Measurements from ENCODE around the gene HOXC6.

DNA sequence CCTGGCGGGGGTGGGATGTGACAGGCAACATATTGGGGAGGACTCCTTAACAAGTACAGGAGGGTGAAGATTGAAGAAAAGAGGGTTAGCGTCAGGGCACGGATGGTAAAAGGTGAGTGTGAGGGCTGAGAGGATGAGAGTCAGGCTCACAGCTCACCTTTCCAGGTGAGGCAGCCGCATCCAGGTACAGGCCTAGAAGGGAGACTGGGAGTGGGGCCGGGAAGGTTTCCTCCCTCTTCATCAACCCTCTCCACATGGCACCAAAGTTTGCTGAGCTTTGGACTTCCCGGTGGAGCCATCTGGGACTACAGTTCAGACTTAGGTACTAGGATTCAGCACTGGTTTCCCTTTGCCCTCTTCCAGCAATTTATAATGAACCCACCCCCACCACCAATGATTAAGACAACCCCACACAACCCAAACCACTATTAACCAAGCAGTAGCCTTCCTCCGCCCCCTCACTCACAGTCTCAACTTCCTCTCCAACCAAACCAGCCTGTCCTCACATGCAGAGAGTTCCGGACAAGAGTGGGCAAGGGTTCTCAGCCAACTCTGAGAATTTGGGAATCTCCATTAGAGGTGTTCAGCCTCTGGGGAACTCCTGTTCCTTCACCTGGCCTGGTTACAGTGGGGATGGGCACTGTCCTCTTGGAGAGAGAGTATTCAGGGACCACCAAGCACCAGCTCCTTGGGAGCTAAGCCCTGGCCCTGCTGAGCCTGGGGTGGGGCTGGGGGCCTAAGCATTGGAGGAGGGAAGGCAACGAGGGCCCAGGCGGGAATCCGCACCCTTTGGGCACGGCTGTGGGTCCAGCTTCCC is 23.0 kb downstream of the HOXC6 start:
- TF ChIP-seq, protein P1, sequence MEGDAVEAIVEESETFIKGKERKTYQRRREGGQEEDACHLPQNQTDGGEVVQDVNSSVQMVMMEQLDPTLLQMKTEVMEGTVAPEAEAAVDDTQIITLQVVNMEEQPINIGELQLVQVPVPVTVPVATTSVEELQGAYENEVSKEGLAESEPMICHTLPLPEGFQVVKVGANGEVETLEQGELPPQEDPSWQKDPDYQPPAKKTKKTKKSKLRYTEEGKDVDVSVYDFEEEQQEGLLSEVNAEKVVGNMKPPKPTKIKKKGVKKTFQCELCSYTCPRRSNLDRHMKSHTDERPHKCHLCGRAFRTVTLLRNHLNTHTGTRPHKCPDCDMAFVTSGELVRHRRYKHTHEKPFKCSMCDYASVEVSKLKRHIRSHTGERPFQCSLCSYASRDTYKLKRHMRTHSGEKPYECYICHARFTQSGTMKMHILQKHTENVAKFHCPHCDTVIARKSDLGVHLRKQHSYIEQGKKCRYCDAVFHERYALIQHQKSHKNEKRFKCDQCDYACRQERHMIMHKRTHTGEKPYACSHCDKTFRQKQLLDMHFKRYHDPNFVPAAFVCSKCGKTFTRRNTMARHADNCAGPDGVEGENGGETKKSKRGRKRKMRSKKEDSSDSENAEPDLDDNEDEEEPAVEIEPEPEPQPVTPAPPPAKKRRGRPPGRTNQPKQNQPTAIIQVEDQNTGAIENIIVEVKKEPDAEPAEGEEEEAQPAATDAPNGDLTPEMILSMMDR (IDR thresholded peaks at IDR 0.05), result no peak
- no peak for TF ChIP-seq POLR2A (IDR thresholded peaks at IDR 0.05)
- no peak for TF ChIP-seq POLR2AphosphoS5 (IDR thresholded peaks at IDR 0.05)
